Measurements from ENCODE around the gene DPYSL5.

DNA sequence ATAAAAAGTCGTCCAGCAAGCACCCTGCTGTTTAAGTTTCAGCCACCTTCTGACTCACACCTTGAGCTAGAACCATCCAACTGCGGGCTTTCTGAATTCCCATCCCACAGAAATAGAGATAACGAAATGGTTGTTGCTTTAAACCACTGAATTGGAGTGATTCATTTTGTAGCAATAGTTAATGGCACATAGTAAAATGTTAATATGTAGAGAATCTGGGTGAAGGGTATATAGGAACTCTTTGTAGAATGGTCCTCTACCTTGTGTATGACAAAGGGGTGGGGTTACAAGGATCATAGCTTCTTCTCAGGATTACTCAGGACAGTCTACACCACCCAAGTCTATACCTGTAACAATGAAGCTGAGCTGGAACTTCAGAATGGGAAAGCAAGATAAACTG is 120.1 kb downstream of the DPYSL5 start:
- TF ChIP-seq MTA3 (IDR thresholded peaks at IDR 0.05; ENCODE audit: borderline replicate concordance, low read length) (no peak), MYC (IDR thresholded peaks at IDR 0.05; ENCODE audit: insufficient read depth, insufficient read length, insufficient replicate concordance, low read length, severe bottlenecking) (no peak), FOXK2 (IDR thresholded peaks at IDR 0.05) (no peak), EP300 (IDR thresholded peaks at IDR 0.05; ENCODE audit: borderline replicate concordance in 1 of 2, control insufficient read depth in 1 of 2, low read depth in 2 of 2, low read length in 2 of 2) (no peak), SMARCA5 (IDR thresholded peaks at IDR 0.05) (no peak), RCOR1 (conservative IDR thresholded peaks at IDR 0.05; ENCODE audit: low read depth, low read length) (no peak), FOS (IDR thresholded peaks at IDR 0.05; ENCODE audit: borderline replicate concordance, extremely low read depth, insufficient read length) (no peak)
- TF ChIP-seq, protein P1, sequence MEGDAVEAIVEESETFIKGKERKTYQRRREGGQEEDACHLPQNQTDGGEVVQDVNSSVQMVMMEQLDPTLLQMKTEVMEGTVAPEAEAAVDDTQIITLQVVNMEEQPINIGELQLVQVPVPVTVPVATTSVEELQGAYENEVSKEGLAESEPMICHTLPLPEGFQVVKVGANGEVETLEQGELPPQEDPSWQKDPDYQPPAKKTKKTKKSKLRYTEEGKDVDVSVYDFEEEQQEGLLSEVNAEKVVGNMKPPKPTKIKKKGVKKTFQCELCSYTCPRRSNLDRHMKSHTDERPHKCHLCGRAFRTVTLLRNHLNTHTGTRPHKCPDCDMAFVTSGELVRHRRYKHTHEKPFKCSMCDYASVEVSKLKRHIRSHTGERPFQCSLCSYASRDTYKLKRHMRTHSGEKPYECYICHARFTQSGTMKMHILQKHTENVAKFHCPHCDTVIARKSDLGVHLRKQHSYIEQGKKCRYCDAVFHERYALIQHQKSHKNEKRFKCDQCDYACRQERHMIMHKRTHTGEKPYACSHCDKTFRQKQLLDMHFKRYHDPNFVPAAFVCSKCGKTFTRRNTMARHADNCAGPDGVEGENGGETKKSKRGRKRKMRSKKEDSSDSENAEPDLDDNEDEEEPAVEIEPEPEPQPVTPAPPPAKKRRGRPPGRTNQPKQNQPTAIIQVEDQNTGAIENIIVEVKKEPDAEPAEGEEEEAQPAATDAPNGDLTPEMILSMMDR (IDR thresholded peaks at IDR 0.05 in 2 of 3, conservative IDR thresholded peaks at IDR 0.05 in 1 of 3; ENCODE audit: control insufficient read depth in 2 of 3, extremely low read depth in 1 of 3, insufficient read depth in 1 of 3, low read depth in 3 of 3, low read length in 3 of 3): no peak
- TF ChIP-seq, protein P2, sequence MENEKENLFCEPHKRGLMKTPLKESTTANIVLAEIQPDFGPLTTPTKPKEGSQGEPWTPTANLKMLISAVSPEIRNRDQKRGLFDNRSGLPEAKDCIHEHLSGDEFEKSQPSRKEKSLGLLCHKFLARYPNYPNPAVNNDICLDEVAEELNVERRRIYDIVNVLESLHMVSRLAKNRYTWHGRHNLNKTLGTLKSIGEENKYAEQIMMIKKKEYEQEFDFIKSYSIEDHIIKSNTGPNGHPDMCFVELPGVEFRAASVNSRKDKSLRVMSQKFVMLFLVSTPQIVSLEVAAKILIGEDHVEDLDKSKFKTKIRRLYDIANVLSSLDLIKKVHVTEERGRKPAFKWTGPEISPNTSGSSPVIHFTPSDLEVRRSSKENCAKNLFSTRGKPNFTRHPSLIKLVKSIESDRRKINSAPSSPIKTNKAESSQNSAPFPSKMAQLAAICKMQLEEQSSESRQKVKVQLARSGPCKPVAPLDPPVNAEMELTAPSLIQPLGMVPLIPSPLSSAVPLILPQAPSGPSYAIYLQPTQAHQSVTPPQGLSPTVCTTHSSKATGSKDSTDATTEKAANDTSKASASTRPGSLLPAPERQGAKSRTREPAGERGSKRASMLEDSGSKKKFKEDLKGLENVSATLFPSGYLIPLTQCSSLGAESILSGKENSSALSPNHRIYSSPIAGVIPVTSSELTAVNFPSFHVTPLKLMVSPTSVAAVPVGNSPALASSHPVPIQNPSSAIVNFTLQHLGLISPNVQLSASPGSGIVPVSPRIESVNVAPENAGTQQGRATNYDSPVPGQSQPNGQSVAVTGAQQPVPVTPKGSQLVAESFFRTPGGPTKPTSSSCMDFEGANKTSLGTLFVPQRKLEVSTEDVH (IDR thresholded peaks at IDR 0.05; ENCODE audit: low read depth, partially characterized antibody): no peak
- TF ChIP-seq, protein P3, sequence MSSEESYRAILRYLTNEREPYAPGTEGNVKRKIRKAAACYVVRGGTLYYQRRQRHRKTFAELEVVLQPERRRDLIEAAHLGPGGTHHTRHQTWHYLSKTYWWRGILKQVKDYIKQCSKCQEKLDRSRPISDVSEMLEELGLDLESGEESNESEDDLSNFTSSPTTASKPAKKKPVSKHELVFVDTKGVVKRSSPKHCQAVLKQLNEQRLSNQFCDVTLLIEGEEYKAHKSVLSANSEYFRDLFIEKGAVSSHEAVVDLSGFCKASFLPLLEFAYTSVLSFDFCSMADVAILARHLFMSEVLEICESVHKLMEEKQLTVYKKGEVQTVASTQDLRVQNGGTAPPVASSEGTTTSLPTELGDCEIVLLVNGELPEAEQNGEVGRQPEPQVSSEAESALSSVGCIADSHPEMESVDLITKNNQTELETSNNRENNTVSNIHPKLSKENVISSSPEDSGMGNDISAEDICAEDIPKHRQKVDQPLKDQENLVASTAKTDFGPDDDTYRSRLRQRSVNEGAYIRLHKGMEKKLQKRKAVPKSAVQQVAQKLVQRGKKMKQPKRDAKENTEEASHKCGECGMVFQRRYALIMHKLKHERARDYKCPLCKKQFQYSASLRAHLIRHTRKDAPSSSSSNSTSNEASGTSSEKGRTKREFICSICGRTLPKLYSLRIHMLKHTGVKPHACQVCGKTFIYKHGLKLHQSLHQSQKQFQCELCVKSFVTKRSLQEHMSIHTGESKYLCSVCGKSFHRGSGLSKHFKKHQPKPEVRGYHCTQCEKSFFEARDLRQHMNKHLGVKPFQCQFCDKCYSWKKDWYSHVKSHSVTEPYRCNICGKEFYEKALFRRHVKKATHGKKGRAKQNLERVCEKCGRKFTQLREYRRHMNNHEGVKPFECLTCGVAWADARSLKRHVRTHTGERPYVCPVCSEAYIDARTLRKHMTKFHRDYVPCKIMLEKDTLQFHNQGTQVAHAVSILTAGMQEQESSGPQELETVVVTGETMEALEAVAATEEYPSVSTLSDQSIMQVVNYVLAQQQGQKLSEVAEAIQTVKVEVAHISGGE (CRISPR knock-in tag; IDR thresholded peaks at IDR 0.05): no peak
- TF ChIP-seq, protein P4, sequence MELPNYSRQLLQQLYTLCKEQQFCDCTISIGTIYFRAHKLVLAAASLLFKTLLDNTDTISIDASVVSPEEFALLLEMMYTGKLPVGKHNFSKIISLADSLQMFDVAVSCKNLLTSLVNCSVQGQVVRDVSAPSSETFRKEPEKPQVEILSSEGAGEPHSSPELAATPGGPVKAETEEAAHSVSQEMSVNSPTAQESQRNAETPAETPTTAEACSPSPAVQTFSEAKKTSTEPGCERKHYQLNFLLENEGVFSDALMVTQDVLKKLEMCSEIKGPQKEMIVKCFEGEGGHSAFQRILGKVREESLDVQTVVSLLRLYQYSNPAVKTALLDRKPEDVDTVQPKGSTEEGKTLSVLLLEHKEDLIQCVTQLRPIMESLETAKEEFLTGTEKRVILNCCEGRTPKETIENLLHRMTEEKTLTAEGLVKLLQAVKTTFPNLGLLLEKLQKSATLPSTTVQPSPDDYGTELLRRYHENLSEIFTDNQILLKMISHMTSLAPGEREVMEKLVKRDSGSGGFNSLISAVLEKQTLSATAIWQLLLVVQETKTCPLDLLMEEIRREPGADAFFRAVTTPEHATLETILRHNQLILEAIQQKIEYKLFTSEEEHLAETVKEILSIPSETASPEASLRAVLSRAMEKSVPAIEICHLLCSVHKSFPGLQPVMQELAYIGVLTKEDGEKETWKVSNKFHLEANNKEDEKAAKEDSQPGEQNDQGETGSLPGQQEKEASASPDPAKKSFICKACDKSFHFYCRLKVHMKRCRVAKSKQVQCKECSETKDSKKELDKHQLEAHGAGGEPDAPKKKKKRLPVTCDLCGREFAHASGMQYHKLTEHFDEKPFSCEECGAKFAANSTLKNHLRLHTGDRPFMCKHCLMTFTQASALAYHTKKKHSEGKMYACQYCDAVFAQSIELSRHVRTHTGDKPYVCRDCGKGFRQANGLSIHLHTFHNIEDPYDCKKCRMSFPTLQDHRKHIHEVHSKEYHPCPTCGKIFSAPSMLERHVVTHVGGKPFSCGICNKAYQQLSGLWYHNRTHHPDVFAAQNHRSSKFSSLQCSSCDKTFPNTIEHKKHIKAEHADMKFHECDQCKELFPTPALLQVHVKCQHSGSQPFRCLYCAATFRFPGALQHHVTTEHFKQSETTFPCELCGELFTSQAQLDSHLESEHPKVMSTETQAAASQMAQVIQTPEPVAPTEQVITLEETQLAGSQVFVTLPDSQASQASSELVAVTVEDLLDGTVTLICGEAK (IDR thresholded peaks at IDR 0.05; ENCODE audit: borderline replicate concordance): no peak

Data from GM12878 (cell line).